Naive thymus-derived CD8-positive, alpha-beta T cell (primary cell): ENCODE measurements around the gene NR2E1. TPM values are rescaled to one million over a fixed set of nuclear protein-coding genes. Genes with fewer than 3 reads are reported as not detected.

Source experiments
- ATAC-seq, 2 donors: fragments of 150-1000 bp; cut with Tn5 transposase in 1 of 2; sonication (Bioruptor Pico), chemical (Tn5 transposase) in 1 of 2; 1 replicate in 1 of 2; 2 replicates in 1 of 2; pipeline ENCODE4 v1.10.0; 2021; ENCODE audit warnings: mild to moderate bottlenecking in 2 of 2, moderate library complexity in 2 of 2
- POLR2A ChIA-PET: fragments of 350-600 bp; sonication (Branson Sonifier 250); formaldehyde crosslinking; loops from one replicate; lab custom pipeline; 2021; ENCODE audit warnings: antibody characterized with exemption; lab: Charles Lee
- DNase-seq, 10 donors: peaks; one replicate each; pipeline versions ENCODE4 v3.0.0 to v3.0.0-alpha.2; 2020 to 2022
- H3K27ac Mint-ChIP-seq, 10 donors: one replicate each; pipeline ENCODE4 v1.8.0; 2020 to 2022; ENCODE audit warnings: mild to moderate bottlenecking in 10 of 10, mixed read lengths in 10 of 10, moderate library complexity in 4 of 10, inconsistent platforms in 1 of 10
- H3K27me3 Mint-ChIP-seq, 5 donors: one replicate each; pipeline ENCODE4 v1.8.0; 2021 to 2022; ENCODE audit warnings: mixed read lengths in 5 of 5
- H3K36me3 Mint-ChIP-seq, 3 donors: one replicate each; pipeline ENCODE4 v1.8.0; 2020 to 2022; ENCODE audit warnings: mixed read lengths in 3 of 3, mild to moderate bottlenecking in 2 of 3, inconsistent platforms in 1 of 3
- H3K4me1 Mint-ChIP-seq, 4 donors: one replicate each; pipeline ENCODE4 v1.8.0; 2021 to 2022; ENCODE audit warnings: mixed read lengths in 4 of 4
- H3K4me3 Mint-ChIP-seq, 10 donors: one replicate each; pipeline ENCODE4 v1.8.0; 2020 to 2022; ENCODE audit warnings: mild to moderate bottlenecking in 10 of 10, mixed read lengths in 10 of 10, moderate library complexity in 6 of 10, inconsistent platforms in 1 of 10
- H3K9me3 Mint-ChIP-seq, 9 donors: one replicate each; pipeline ENCODE4 v1.8.0; 2020 to 2022; ENCODE audit warnings: mixed read lengths in 9 of 9, mild to moderate bottlenecking in 3 of 9, inconsistent platforms in 1 of 9, moderate library complexity in 1 of 9
- polyA plus RNA-seq, 3 donors: library from polyadenylated mRNA; unstranded; fragments of 300-500 nt; fragmentation: Illumina TruSeq; gene quantifications; one replicate each; pipeline ENCODE4 v1.2.3, GENCODE V29; 2021
- total RNA-seq, 8 experiments: library from RNA in 2 of 8; stranded (reverse) in 2 of 8; gene quantifications; one replicate each; pipeline ENCODE4 v1.2.3 and lab custom pipeline; 2021 to 2026

NR2E1 gene
- total and polyA plus RNA-seq, 5 experiments from 2014 or later, result not detected

GRCh38 chr6:108176281-108177089 is 10.7 kb downstream of the NR2E1 start:
- H3K9me3 Mint-ChIP-seq, result peaks cover 0 to 3% (median 0%) of the 10 kb centered on the region in 9 donors
- H3K27ac Mint-ChIP-seq, result no peak overlapping the region
- H3K27me3 Mint-ChIP-seq, result peaks cover 55 to 98% (median 73%) of the 10 kb centered on the region in 5 donors
- DNase-seq (no peak), ATAC-seq (no peak)
- H3K36me3 Mint-ChIP-seq, result peaks cover 0 to 4% (median 1%) of the 10 kb centered on the region in 3 donors
- H3K4me3 Mint-ChIP-seq, result peak overlapping the region; percentile 34 to 73 (median 61)
- POLR2A ChIA-PET, result no interaction called here
- H3K4me1 Mint-ChIP-seq, result peaks cover 10 to 29% (median 15%) of the 10 kb centered on the region in 4 donors

- H3K4me3 Mint-ChIP-seq, result no peak overlapping the region
- POLR2A ChIA-PET, result no interaction called here
- H3K27ac Mint-ChIP-seq, result no peak overlapping the region
- H3K36me3 Mint-ChIP-seq, result peaks cover 0 to 4% (median 1%) of the 10 kb centered on the region in 3 donors
- H3K9me3 Mint-ChIP-seq, result no peaks in the 10 kb centered on the region
- H3K27me3 Mint-ChIP-seq, result peaks cover 45 to 90% (median 63%) of the 10 kb centered on the region in 5 donors
- DNase-seq, result no peak
- H3K4me1 Mint-ChIP-seq, result peaks cover 7 to 18% (median 15%) of the 10 kb centered on the region in 4 donors
- ATAC-seq, result no peak
Measured at GRCh38 chr6:108179741-108180140, 13.9 kb downstream of the NR2E1 start.

- Mint-ChIP-seq H3K27ac (no peak overlapping the region), H3K36me3 (peaks cover 0 to 4% (median 1%) of the 10 kb centered on the region in 3 donors), H3K27me3 (peaks cover 42 to 85% (median 63%) of the 10 kb centered on the region in 5 donors), H3K9me3 (no peaks in the 10 kb centered on the region), H3K4me3 (no peak overlapping the region), H3K4me1 (peaks cover 4 to 13% (median 11%) of the 10 kb centered on the region in 4 donors)
- DNase-seq (no peak), ATAC-seq (no peak)
- POLR2A ChIA-PET, result no interaction called here
Measured at GRCh38 chr6:108180266-108180665, 14.4 kb downstream of the NR2E1 start.

GRCh38 chr6:108180776-108181175 is 15.0 kb downstream of the NR2E1 start:
- POLR2A ChIA-PET, result no interaction called here
- H3K9me3 Mint-ChIP-seq, result no peaks in the 10 kb centered on the region
- H3K4me1 Mint-ChIP-seq, result peaks cover 2 to 8% (median 7%) of the 10 kb centered on the region in 4 donors

GRCh38 chr6:108186226-108186625 is 20.4 kb downstream of the NR2E1 start:
- DNase-seq (no peak), ATAC-seq (no peak)
- H3K4me3 Mint-ChIP-seq, result no peak overlapping the region
- POLR2A ChIA-PET, result no interaction called here
- no peak overlapping the region for H3K27ac Mint-ChIP-seq
- no peaks in the 10 kb centered on the region for H3K36me3 Mint-ChIP-seq
- no peaks in the 10 kb centered on the region for H3K9me3 Mint-ChIP-seq
- no peaks in the 10 kb centered on the region for H3K4me1 Mint-ChIP-seq
- peaks cover 14 to 50% (median 31%) of the 10 kb centered on the region in 5 donors for H3K27me3 Mint-ChIP-seq

More at GRCh38 chr6:108180776-108181175, 15.0 kb downstream of the NR2E1 start:
- DNase-seq (no peak), ATAC-seq (no peak)
- H3K27me3 Mint-ChIP-seq, result peaks cover 40 to 85% (median 59%) of the 10 kb centered on the region in 5 donors
- H3K27ac Mint-ChIP-seq, result no peak overlapping the region
- H3K4me3 Mint-ChIP-seq, result no peak overlapping the region
- H3K36me3 Mint-ChIP-seq, result peaks cover 0 to 4% (median 1%) of the 10 kb centered on the region in 3 donors

- POLR2A ChIA-PET, result no interaction called here
- ATAC-seq, result no peak
- peaks cover 11 to 42% (median 24%) of the 10 kb centered on the region in 5 donors for H3K27me3 Mint-ChIP-seq
- H3K4me3 Mint-ChIP-seq, result no peak overlapping the region
- H3K4me1 Mint-ChIP-seq, result no peaks in the 10 kb centered on the region
- no peaks in the 10 kb centered on the region for H3K9me3 Mint-ChIP-seq
- no peak for DNase-seq
- H3K36me3 Mint-ChIP-seq, result no peaks in the 10 kb centered on the region
- H3K27ac Mint-ChIP-seq, result no peak overlapping the region
Measured at GRCh38 chr6:108187519-108187918, 21.7 kb downstream of the NR2E1 start.

GRCh38 chr6:108193131-108193530 is 27.3 kb downstream of the NR2E1 start:
- DNase-seq, result no peak
- ATAC-seq, result no peak
- POLR2A ChIA-PET, result no interaction called here
- Mint-ChIP-seq H3K4me1 (no peaks in the 10 kb centered on the region), H3K9me3 (no peaks in the 10 kb centered on the region), H3K36me3 (peaks cover 0 to 5% (median 0%) of the 10 kb centered on the region in 3 donors), H3K27me3 (peaks cover 4 to 32% (median 24%) of the 10 kb centered on the region in 5 donors), H3K4me3 (no peak overlapping the region), H3K27ac (no peak overlapping the region)

GRCh38 chr6:108193835-108194234 is 28.0 kb downstream of the NR2E1 start:
- H3K36me3 Mint-ChIP-seq, result peaks cover 0 to 5% (median 0%) of the 10 kb centered on the region in 3 donors
- no peaks in the 10 kb centered on the region for H3K4me1 Mint-ChIP-seq
- H3K27ac Mint-ChIP-seq, result no peak overlapping the region
- POLR2A ChIA-PET, result no interaction called here
- ATAC-seq, result no peak
- no peak overlapping the region for H3K4me3 Mint-ChIP-seq
- H3K27me3 Mint-ChIP-seq, result peaks cover 4 to 32% (median 23%) of the 10 kb centered on the region in 5 donors
- no peak for DNase-seq
- no peaks in the 10 kb centered on the region for H3K9me3 Mint-ChIP-seq

GRCh38 chr6:108194503-108194902 is 28.7 kb downstream of the NR2E1 start:
- POLR2A ChIA-PET, result no interaction called here
- Mint-ChIP-seq H3K27ac (no peak overlapping the region), H3K36me3 (peaks cover 0 to 5% (median 0%) of the 10 kb centered on the region in 3 donors), H3K4me3 (no peak overlapping the region), H3K9me3 (no peaks in the 10 kb centered on the region), H3K4me1 (no peaks in the 10 kb centered on the region), H3K27me3 (peaks cover 4 to 28% (median 19%) of the 10 kb centered on the region in 5 donors)
- DNase-seq (no peak), ATAC-seq (no peak)

GRCh38 chr6:108195209-108195608 is 29.4 kb downstream of the NR2E1 start:
- ATAC-seq, result no peak
- H3K27ac Mint-ChIP-seq, result no peak overlapping the region

GRCh38 chr6:108198761-108199498 is 33.1 kb downstream of the NR2E1 start:
- Mint-ChIP-seq H3K36me3 (peaks cover under 1 to 5% (median 4%) of the 10 kb centered on the region in 3 donors), H3K27me3 (peaks cover 2 to 13% (median 8%) of the 10 kb centered on the region in 5 donors), H3K4me1 (no peaks in the 10 kb centered on the region), H3K4me3 (no peak overlapping the region), H3K27ac (no peak overlapping the region), H3K9me3 (no peaks in the 10 kb centered on the region)
- DNase-seq (no peak), ATAC-seq (no peak)
- POLR2A ChIA-PET, result interaction anchor here (0.7 kb wide), 1 partner anchor 13 kb away, joined by 3 read pairs; no protein-coding TSS in a partner anchor

More at GRCh38 chr6:108195209-108195608, 29.4 kb downstream of the NR2E1 start:
- Mint-ChIP-seq H3K9me3 (no peaks in the 10 kb centered on the region), H3K4me1 (no peaks in the 10 kb centered on the region), H3K27me3 (peaks cover 4 to 28% (median 18%) of the 10 kb centered on the region in 5 donors), H3K36me3 (peaks cover 0 to 5% (median 2%) of the 10 kb centered on the region in 3 donors), H3K4me3 (no peak overlapping the region)
- DNase-seq, result no peak
- POLR2A ChIA-PET, result no interaction called here

DNA sequence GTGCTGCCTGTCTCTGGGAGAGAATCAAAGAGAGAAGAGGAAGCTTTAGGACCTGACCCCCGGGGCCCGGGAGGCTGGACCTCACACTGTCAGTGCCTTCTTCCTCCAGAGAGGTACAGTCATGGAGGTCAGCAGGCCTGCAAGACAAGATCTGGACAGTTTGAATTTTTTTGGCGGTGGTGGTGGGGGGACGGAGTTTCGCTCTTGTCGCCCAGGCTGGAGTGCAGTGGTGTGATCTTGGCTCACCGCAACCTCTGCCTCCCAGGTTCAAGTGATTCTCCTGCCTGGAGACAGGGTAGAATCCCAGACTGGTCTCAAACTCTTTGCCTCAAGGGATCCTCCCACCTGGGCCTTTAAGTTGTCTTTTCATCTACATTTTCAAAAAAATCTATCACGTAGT is 34.4 kb downstream of the NR2E1 start:
- Mint-ChIP-seq H3K36me3 (peaks cover 0 to 6% (median 5%) of the 10 kb centered on the region in 3 donors), H3K4me1 (peaks cover 0 to 2% (median 0%) of the 10 kb centered on the region in 4 donors), H3K27me3 (peaks cover 0 to 5% (median 0%) of the 10 kb centered on the region in 5 donors), H3K9me3 (no peaks in the 10 kb centered on the region), H3K27ac (no peak overlapping the region), H3K4me3 (no peak overlapping the region)
- POLR2A ChIA-PET, result no interaction called here
- ATAC-seq (no peak), DNase-seq (no peak)
